GM12878 (cell line): ENCODE results near the gene TMEM151A. TPM values are rescaled to one million over a fixed set of nuclear protein-coding genes. Genes with fewer than 3 reads are reported as not detected.

ENCODE experiments used
- ATAC-seq: fragments of 200-7000 bp; cut with Tn5 transposase; 3 replicates; pipeline ENCODE4 v1.9.1; 2020; ENCODE audit warnings: mild to moderate bottlenecking, moderate library complexity
- BruUV-seq: library from RNA; stranded (reverse); fragments of 400-500 nt; replicated peaks from 2 replicates; lab custom pipeline; 2021; lab: Mats Ljungman, UMichigan
- CTCF ChIA-PET: fragments of 300-600 bp; sonication (Branson Sonifier 250); formaldehyde crosslinking; extraction: SDS; loops from one replicate; lab custom pipeline; 2021; ENCODE audit warnings: inconsistent platforms; lab: Yijun Ruan, JAX
- POLR2A ChIA-PET: fragments of 350-600 bp; formaldehyde crosslinking; extraction: SDS; loops from one replicate; lab custom pipeline; 2021; ENCODE audit warnings: inconsistent platforms; lab: Charles Lee
- RAD21 ChIA-PET: fragments of 300-600 bp; sonication (Branson Sonifier 250); formaldehyde crosslinking; loops from one replicate; lab custom pipeline; 2023; ENCODE audit warnings: antibody characterized with exemption; ENCODE audit not compliant: unreplicated experiment; lab: Charles Lee
- SMC1A ChIA-PET: fragments of 300-600 bp; sonication (Branson Sonifier 250); formaldehyde crosslinking; loops from one replicate; lab custom pipeline; 2023; ENCODE audit not compliant: unreplicated experiment, uncharacterized antibody; lab: Charles Lee
- DNase-seq: peaks from one replicate; pipeline ENCODE4 v3.0.0-alpha.2; 2011; ENCODE audit warnings: low read depth, low spot score
- FAIRE-seq: peaks from 3 replicates; lab custom pipeline; 2011; peaks lifted over from hg19 to GRCh38; lab: Jason Lieb, UNC
- H2AFZ ChIP-seq: 2 replicates; pipeline ENCODE4 v1.6.0; 2011; ENCODE audit warnings: low read depth, low read length, control low read depth; ENCODE audit not compliant: control insufficient read depth
- H3K27ac ChIP-seq: 2 replicates; pipeline ENCODE4 v1.5.1; 2011; ENCODE audit warnings: control low read depth; ENCODE audit not compliant: control insufficient read depth, insufficient read depth
- H3K27me3 ChIP-seq, 2 experiments: replicated peaks in 1 of 2; 2 replicates each; pipeline versions ENCODE4 v1.6.0 to v1.6.1; 2011; ENCODE audit warnings: low read length in 1 of 2; ENCODE audit not compliant: control insufficient read depth in 2 of 2, insufficient read depth in 2 of 2
- H3K36me3 ChIP-seq, 2 experiments: 2 replicates each; pipeline ENCODE4 v1.5.1; 2011; ENCODE audit warnings: low read length in 1 of 2; ENCODE audit not compliant: control insufficient read depth in 2 of 2, insufficient read depth in 2 of 2
- H3K4me1 ChIP-seq: 2 replicates; pipeline ENCODE4 v1.6.1; 2011; ENCODE audit warnings: mild to moderate bottlenecking, low read length, moderate library complexity, mixed read lengths; ENCODE audit not compliant: control insufficient read depth, insufficient read depth
- H3K4me2 ChIP-seq: 2 replicates; pipeline ENCODE4 v1.6.0; 2011; ENCODE audit warnings: control low read depth; ENCODE audit not compliant: control insufficient read depth, insufficient read depth
- H3K4me3 ChIP-seq: fragments of 200-600 bp; sonication (generic); 2 replicates; pipeline ENCODE4 v1.5.1; 2016
- H3K79me2 ChIP-seq: 2 replicates; pipeline ENCODE4 v1.6.0; 2011; ENCODE audit warnings: low read length; ENCODE audit not compliant: control insufficient read depth, insufficient read depth
- H3K9ac ChIP-seq: 2 replicates; pipeline ENCODE4 v1.8.0; 2011; ENCODE audit warnings: low read length, control low read depth, mixed read lengths; ENCODE audit not compliant: control insufficient read depth, insufficient read depth
- H3K9me3 ChIP-seq: replicated peaks from 3 replicates; pipeline ENCODE4 v1.5.1; 2011; ENCODE audit warnings: mild to moderate bottlenecking, low read length; ENCODE audit not compliant: control insufficient read depth, insufficient read depth
- H4K20me1 ChIP-seq: 2 replicates; pipeline ENCODE4 v1.6.0; 2011; ENCODE audit not compliant: control insufficient read depth, insufficient read depth
- CBFB ChIP-seq: IDR thresholded peaks from 2 replicates; pipeline ENCODE4 v1.6.1; 2016; ENCODE audit warnings: antibody characterized with exemption, low read depth
- CEBPB ChIP-seq, 2 experiments: fragments of 150-350 bp in 1 of 2; IDR thresholded peaks; 2 replicates each; pipeline ENCODE4 v1.6.1; 2012 to 2014; ENCODE audit warnings: low read depth in 2 of 2, low read length in 2 of 2, borderline replicate concordance in 1 of 2, inconsistent platforms in 1 of 2
- DPF2 ChIP-seq: fragments of 450-650 bp; IDR thresholded peaks from 2 replicates; pipeline ENCODE4 v1.6.1; 2017; ENCODE audit warnings: mild to moderate bottlenecking
- ELK1 ChIP-seq: IDR thresholded peaks from 2 replicates; pipeline ENCODE4 v1.6.1; 2012; ENCODE audit warnings: low read depth, low read length, improper control_type of control experiment
- KAT2A ChIP-seq: conservative IDR thresholded peaks from 2 replicates; pipeline ENCODE4 v1.6.1; 2011; ENCODE audit warnings: low read depth, low read length; ENCODE audit not compliant: control insufficient read depth
- KDM1A ChIP-seq: fragments of 200-600 bp; sonication (generic); IDR thresholded peaks from 2 replicates; pipeline ENCODE4 v1.6.1; 2016; ENCODE audit warnings: borderline replicate concordance
- NKRF ChIP-seq: fragments of 450-650 bp; conservative IDR thresholded peaks from 2 replicates; pipeline ENCODE4 v1.6.1; 2017; ENCODE audit warnings: mild to moderate bottlenecking, moderate library complexity
- POLR2A ChIP-seq: IDR thresholded peaks from 2 replicates; pipeline ENCODE4 v1.6.1; 2011; ENCODE audit warnings: low read depth, mild to moderate bottlenecking, low read length
- POLR2AphosphoS2 ChIP-seq: IDR thresholded peaks from 2 replicates; pipeline ENCODE4 v1.6.1; 2011; ENCODE audit warnings: low read depth, mild to moderate bottlenecking, low read length, improper control_type of control experiment, moderate library complexity
- POU2F2 ChIP-seq: IDR thresholded peaks from 3 replicates; pipeline ENCODE4 v1.6.1; 2011; ENCODE audit warnings: low read depth, mild to moderate bottlenecking, low read length, borderline replicate concordance
- RUNX3 ChIP-seq: IDR thresholded peaks from 2 replicates; pipeline ENCODE4 v1.6.1; 2012; ENCODE audit warnings: low read length, inconsistent platforms
- SMARCA5 ChIP-seq: fragments of 450-650 bp; IDR thresholded peaks from 2 replicates; pipeline ENCODE4 v1.6.1; 2017; ENCODE audit warnings: mild to moderate bottlenecking
- TAF1 ChIP-seq: IDR thresholded peaks from 2 replicates; pipeline ENCODE4 v1.6.1; 2011; ENCODE audit warnings: mild to moderate bottlenecking, low read depth, low read length, borderline replicate concordance
- ZNF384 ChIP-seq: IDR thresholded peaks from 2 replicates; pipeline ENCODE4 v1.6.1; 2012; ENCODE audit warnings: low read depth, mild to moderate bottlenecking, low read length, improper control_type of control experiment, borderline replicate concordance
- WGBS: methylation state at CpG from one replicate; pipeline ENCODE4 v1.1.6; 2016; ENCODE audit warnings: low lambda C conversion rate; ENCODE audit not compliant: insufficient replicate concordance, insufficient coverage; ENCODE audit errors: missing lambda C conversion rate; 5-methylcytosine and 5-hydroxymethylcytosine counted together
- in situ Hi-C: fragments of 300-500 bp; cut with MboI; formaldehyde crosslinking; loops from 9 replicates; pipeline ENCODE4 v1.14.3; 2018; ENCODE audit warnings: mixed read lengths
- intact Hi-C: fragments of 100-400 bp; cut with micrococcal nuclease; formaldehyde crosslinking; loops from one replicate; pipeline ENCODE4 v1.14.2; 2022; ENCODE audit not compliant: unreplicated experiment
- polyA plus RNA-seq, 11 experiments: library from polyadenylated mRNA; depleted of rRNA in 4 of 11; unstranded in 6 of 11; stranded (reverse) in 5 of 11; fragments of >200 nt; fragmentation: Nextera tagmentation in 4 of 11; fragmentation: Illumina TruSeq in 1 of 11; extraction: Ambion mirVana in 4 of 11; extraction: Trizol in 1 of 11; gene quantifications; 1 replicate in 1 of 11; 2 replicates in 10 of 11; pipeline versions ENCODE4 v1.2.1 to v1.2.3, GENCODE V29; 2011 to 2016; ENCODE audit warnings: inconsistent platforms in 2 of 11, missing spikeins in 2 of 11, low read depth in 1 of 11
- total RNA-seq, 4 experiments: library from RNA; depleted of rRNA in 3 of 4; stranded (reverse); fragments of >200 nt in 3 of 4; fragmentation: Illumina TruSeq in 1 of 4; extraction: Trizol in 1 of 4; gene quantifications; 2 replicates each; pipeline versions ENCODE4 v1.2.1 to v1.2.3, GENCODE V29; 2013 to 2021
- TF ChIP-seq, protein P1 (sequence below): fragments of 450-650 bp; IDR thresholded peaks from 2 replicates; pipeline ENCODE4 v1.6.1; 2017; ENCODE audit warnings: mild to moderate bottlenecking, low read depth, inconsistent platforms; ENCODE audit not compliant: poor library complexity, severe bottlenecking
- TF ChIP-seq, protein P2 (sequence below): IDR thresholded peaks from 2 replicates; pipeline ENCODE4 v1.6.1; 2012; ENCODE audit warnings: low read depth, low read length, improper control_type of control experiment

TMEM151A gene
- total and polyA plus RNA-seq, 10 of the 15 experiments (the other 5 are each of a cell fraction or from before 2014, with no cell fraction given), result not detected

DNA sequence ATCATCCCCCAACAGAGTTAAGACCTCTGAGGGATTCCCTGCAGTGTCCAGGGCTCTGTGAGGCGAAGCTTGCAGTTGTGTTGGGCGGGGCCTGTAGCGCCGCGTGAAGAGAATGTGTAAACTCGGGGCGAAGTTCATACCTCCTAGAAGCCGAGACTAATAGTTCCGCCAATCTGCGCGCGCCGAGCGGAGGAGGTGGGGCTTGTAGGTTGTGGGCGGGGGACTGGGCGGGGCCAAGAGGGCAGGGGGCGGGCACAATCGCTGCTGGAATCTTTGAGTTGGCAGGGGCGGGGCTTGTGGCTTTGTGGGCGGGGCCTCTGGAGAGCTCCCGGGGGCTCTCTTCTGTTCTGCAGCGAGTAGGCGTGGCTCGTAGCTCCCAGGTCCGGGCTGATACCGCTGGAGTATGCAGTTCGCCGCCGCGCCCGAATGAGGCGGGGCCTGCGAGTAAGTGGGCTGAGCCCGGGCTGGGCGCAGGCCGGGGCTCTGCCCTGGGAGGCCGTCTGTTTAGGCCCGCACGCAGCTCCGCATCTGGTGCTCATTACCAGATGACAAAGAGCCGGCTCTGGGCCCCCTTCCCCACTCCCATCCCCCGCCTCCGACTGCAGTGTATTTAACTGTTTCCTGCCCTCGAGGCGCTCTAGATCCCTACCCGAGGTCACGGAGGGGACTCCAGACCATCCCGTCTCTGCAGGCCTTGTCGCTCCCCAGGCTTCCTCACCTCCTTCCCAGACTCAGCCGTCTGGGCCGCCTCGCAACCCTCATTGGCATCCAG is 21.0 kb downstream of the TMEM151A start:
- FAIRE-seq (peak; percentile 89), DNase-seq (no peak), ATAC-seq (peak; percentile 87)
- no peaks in the 10 kb centered on the region for H3K79me2 ChIP-seq
- peak overlapping the region; percentile 66 for H3K4me3 ChIP-seq
- no peaks in the 10 kb centered on the region for H3K36me3 ChIP-seq
- intact Hi-C loops (loop anchor here (1.0 to 2.0 kb wide), 2 partner anchors 16 to 32 kb away; partner anchors contain the start of gene BRMS1), in situ Hi-C loops (no loop called here)
- H3K4me2 ChIP-seq, result peak overlapping the region; percentile 93
- H3K9ac ChIP-seq, result no peak overlapping the region
- H2AFZ ChIP-seq, result peak overlapping the region; percentile 99
- POLR2A ChIA-PET, result interaction anchor here (0.5 to 2.9 kb wide), 18 partner anchors 16 to 1041 kb away, joined by 3 to 19 read pairs (median 4); partner anchors contain the start of genes BRMS1, CCDC87, MRPL11 and POLD4
- H4K20me1 ChIP-seq, result no peaks in the 10 kb centered on the region
- BruUV-seq, result no TSS peak
- H3K4me1 ChIP-seq, result peaks cover 7% of the 10 kb centered on the region
- CTCF ChIA-PET, result interaction anchor here (0.6 to 6.3 kb wide), 27 partner anchors 9 to 1170 kb away, joined by 3 to 166 read pairs (median 7); partner anchors contain the start of genes AIP, B4GAT1, BRMS1 and MRPL11
- H3K27ac ChIP-seq, result peak overlapping the region; percentile 47; the same call in 1 of the 2 replicates
- SMC1A ChIA-PET, result interaction anchor here (0.5 to 2.8 kb wide), 22 partner anchors 9 to 411 kb away, joined by 3 to 33 read pairs (median 4); partner anchors contain the start of genes B4GAT1, BRMS1, MRPL11 and NPAS4
- WGBS, result 11% methylated on average over 48 of the region's 52 CpGs
- no peaks in the 10 kb centered on the region; a peak in 1 of 4 replicates for H3K27me3 ChIP-seq
- no peaks in the 10 kb centered on the region for H3K9me3 ChIP-seq
- RAD21 ChIA-PET, result interaction anchor here (0.5 to 3.0 kb wide), 31 partner anchors 9 to 1089 kb away, joined by 3 to 49 read pairs (median 5); partner anchors contain the start of genes B4GAT1, DPP3, MRPL11 and PELI3
- TF ChIP-seq CEBPB (IDR thresholded peaks at IDR 0.05; ENCODE audit: borderline replicate concordance in 1 of 2, low read depth in 2 of 2, low read length in 2 of 2), result no peak
- TF ChIP-seq CBFB, result no peak
- peak; percentile 1; the same call in 1 of the 2 replicates for TF ChIP-seq TAF1
- TF ChIP-seq, protein P1, sequence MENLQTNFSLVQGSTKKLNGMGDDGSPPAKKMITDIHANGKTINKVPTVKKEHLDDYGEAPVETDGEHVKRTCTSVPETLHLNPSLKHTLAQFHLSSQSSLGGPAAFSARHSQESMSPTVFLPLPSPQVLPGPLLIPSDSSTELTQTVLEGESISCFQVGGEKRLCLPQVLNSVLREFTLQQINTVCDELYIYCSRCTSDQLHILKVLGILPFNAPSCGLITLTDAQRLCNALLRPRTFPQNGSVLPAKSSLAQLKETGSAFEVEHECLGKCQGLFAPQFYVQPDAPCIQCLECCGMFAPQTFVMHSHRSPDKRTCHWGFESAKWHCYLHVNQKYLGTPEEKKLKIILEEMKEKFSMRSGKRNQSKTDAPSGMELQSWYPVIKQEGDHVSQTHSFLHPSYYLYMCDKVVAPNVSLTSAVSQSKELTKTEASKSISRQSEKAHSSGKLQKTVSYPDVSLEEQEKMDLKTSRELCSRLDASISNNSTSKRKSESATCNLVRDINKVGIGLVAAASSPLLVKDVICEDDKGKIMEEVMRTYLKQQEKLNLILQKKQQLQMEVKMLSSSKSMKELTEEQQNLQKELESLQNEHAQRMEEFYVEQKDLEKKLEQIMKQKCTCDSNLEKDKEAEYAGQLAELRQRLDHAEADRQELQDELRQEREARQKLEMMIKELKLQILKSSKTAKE, result no peak
- TF ChIP-seq NKRF, result no peak
- no peak for TF ChIP-seq DPF2
- TF ChIP-seq RUNX3, result peak; percentile 34; the same call in 1 of the 2 replicates
- no peak for TF ChIP-seq ZNF384
- TF ChIP-seq, protein P2, sequence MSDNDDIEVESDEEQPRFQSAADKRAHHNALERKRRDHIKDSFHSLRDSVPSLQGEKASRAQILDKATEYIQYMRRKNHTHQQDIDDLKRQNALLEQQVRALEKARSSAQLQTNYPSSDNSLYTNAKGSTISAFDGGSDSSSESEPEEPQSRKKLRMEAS, result peak; percentile 22; the same call in 1 of the 2 replicates
- TF ChIP-seq ELK1, result no peak
- TF ChIP-seq POLR2A, result peak; percentile 26
- no peak for TF ChIP-seq KDM1A
- TF ChIP-seq KAT2A, result no peak
- TF ChIP-seq POLR2AphosphoS2, result no peak
- TF ChIP-seq POU2F2, result no peak
- TF ChIP-seq SMARCA5, result no peak
